Parathyroid adenoma (tissue), 2 donors: ENCODE results near the gene MILR1.

Experiments
- H2AFZ ChIP-seq: fragments of 300-600 bp; sonication (generic); one replicate; pipeline ENCODE4 v1.7.0; 2017; ENCODE audit warnings: antibody characterized with exemption, mild to moderate bottlenecking
- H3K27ac ChIP-seq: fragments of 300-600 bp; sonication (generic); one replicate; pipeline ENCODE4 v1.7.0; 2017
- H3K27me3 ChIP-seq: fragments of 300-600 bp; sonication (generic); one replicate; pipeline ENCODE4 v1.7.0; 2017; ENCODE audit warnings: low read length; ENCODE audit not compliant: control insufficient read depth, insufficient read depth
- H3K36me3 ChIP-seq: fragments of 300-600 bp; sonication (generic); one replicate; pipeline ENCODE4 v1.7.0; 2017; ENCODE audit warnings: low read length; ENCODE audit not compliant: control insufficient read depth, insufficient read depth
- H3K4me1 ChIP-seq: fragments of 300-600 bp; sonication (generic); one replicate; pipeline ENCODE4 v1.7.0; 2017; ENCODE audit warnings: control low read depth
- H3K4me2 ChIP-seq: fragments of 300-600 bp; sonication (generic); one replicate; pipeline ENCODE4 v1.7.0; 2017; ENCODE audit warnings: low read length
- H3K4me3 ChIP-seq: fragments of 300-600 bp; sonication (generic); one replicate; pipeline ENCODE4 v1.7.0; 2017; ENCODE audit warnings: low read depth, low read length
- H3K79me2 ChIP-seq: fragments of 300-600 bp; sonication (generic); one replicate; pipeline ENCODE4 v1.7.0; 2017; ENCODE audit warnings: control low read depth
- H3K9ac ChIP-seq: fragments of 300-600 bp; sonication (generic); one replicate; pipeline ENCODE4 v1.7.0; 2017; ENCODE audit warnings: mild to moderate bottlenecking
- H3K9me3 ChIP-seq: fragments of 300-600 bp; sonication (generic); one replicate; pipeline ENCODE4 v1.7.0; 2017; ENCODE audit warnings: low read length; ENCODE audit not compliant: control insufficient read depth
- CTCF ChIP-seq: fragments of 300-600 bp; sonication (generic); IDR thresholded peaks from one replicate; pipeline ENCODE4 v1.7.0; 2017; ENCODE audit warnings: antibody characterized with exemption, mild to moderate bottlenecking
- donor health status: primary hyperparathyroidism.

Gene MILR1

DNA sequence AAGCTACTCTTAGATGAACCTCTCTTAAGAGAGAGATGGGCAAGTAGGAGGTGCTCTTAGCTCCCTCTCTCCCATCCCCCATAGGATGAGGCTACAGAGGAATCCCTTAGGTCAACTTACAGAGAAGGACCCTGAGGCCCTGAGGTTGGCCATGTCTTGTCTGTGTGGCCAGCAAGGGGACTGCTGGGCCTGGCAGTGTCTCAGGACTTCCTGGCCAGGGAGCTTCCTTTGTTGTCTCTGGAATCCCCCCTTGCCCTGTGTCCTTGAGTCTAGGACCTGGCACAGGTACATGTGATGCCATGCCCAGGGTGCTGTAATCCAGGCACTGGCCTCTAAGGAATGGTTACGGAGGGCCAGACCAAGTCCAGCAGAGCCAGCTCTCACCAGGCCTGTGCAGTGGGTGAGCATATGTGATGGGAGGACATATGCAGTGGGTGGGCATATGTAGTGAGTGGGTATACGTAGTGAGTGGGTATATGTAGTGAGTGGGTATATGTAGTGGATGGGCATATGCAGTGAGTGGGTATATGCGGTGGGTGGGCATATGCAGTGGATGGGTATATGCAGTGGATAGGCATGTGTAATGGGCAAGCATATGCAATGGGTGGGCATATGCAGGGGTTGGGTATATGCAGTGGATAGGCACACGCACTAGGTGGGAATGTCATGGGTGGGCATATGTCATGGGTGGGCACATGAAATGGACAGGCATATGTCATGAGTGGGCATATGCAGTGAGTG is 38.0 kb upstream of the MILR1 start:
- Histone ChIP-seq H2AFZ (peak overlapping the region; percentile 11), H3K27me3 (no peaks in the 10 kb centered on the region), H3K79me2 (no peaks in the 10 kb centered on the region), H3K9ac (no peak overlapping the region), H3K4me1 (no peaks in the 10 kb centered on the region), H3K4me3 (no peak overlapping the region), H3K4me2 (no peak overlapping the region), H3K9me3 (no peaks in the 10 kb centered on the region), H3K27ac (no peak overlapping the region), H3K36me3 (no peaks in the 10 kb centered on the region)
- TF ChIP-seq CTCF: no peak

DNA sequence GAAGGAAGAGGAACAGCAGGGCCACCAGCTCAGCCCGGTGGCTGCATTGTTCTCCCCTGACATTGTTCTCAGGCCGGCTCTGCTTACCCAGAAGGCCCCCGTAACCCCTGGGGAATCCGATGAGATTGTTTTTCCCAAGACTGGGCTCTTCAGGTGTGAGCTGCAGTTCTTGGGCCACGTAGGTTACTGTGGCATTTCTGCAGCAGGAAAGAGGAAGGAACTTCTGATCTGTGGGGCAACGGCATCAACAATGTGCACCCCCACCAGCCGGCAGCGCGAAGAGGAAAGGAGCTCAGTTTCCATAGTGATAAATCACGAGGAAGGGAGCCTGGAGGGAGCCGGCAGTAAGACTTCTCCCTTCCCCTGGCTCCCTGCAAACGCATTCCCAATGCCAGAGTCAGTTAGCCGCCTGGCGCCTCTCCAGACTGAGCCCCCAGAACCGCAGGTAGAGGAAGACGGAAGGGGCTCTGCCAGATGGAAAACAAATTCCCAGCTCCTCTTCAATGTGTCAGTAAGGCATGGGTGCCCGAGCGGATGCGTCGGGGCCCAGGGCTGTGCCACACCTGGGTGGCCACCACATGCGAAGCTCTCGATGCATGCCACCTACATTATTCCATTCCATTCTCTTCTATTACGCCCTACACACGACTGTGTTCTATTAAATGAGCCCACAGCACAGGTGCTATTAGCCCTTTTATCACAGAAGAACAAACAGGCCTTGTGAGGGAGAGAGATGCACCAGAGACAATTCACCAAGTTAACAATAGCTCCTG is 36.7 kb upstream of the MILR1 start:
- H3K9me3 ChIP-seq: no peaks in the 10 kb centered on the region
- H3K9ac ChIP-seq: no peak overlapping the region
- H3K27ac ChIP-seq: peak overlapping the region; percentile 24
- no peaks in the 10 kb centered on the region for H3K4me1 ChIP-seq
- no peak overlapping the region for H3K4me2 ChIP-seq
- no peaks in the 10 kb centered on the region for H3K27me3 ChIP-seq
- H3K79me2 ChIP-seq: no peaks in the 10 kb centered on the region
- TF ChIP-seq CTCF: no peak
- peak overlapping the region; percentile 38 for H2AFZ ChIP-seq
- no peak overlapping the region for H3K4me3 ChIP-seq
- no peaks in the 10 kb centered on the region for H3K36me3 ChIP-seq

GRCh38 chr17:64412944-64413381 is 36.0 kb upstream of the MILR1 start:
- Histone ChIP-seq H3K4me2 (no peak overlapping the region), H3K4me3 (no peak overlapping the region), H3K79me2 (no peaks in the 10 kb centered on the region), H3K9me3 (no peaks in the 10 kb centered on the region), H3K27ac (no peak overlapping the region), H3K36me3 (no peaks in the 10 kb centered on the region), H3K9ac (no peak overlapping the region), H3K27me3 (no peaks in the 10 kb centered on the region), H3K4me1 (no peaks in the 10 kb centered on the region), H2AFZ (no peak overlapping the region)
- no peak for TF ChIP-seq CTCF

GRCh38 chr17:64413513-64413912 is 35.4 kb upstream of the MILR1 start:
- Histone ChIP-seq H3K79me2 (no peaks in the 10 kb centered on the region), H2AFZ (no peak overlapping the region), H3K4me3 (no peak overlapping the region), H3K9me3 (no peaks in the 10 kb centered on the region), H3K4me1 (no peaks in the 10 kb centered on the region), H3K27me3 (no peaks in the 10 kb centered on the region), H3K4me2 (no peak overlapping the region), H3K9ac (no peak overlapping the region), H3K36me3 (no peaks in the 10 kb centered on the region), H3K27ac (no peak overlapping the region)
- TF ChIP-seq CTCF: no peak
